SHP77 treated with DMSO at 0.1 percent for 48 hours (cell line): ENCODE results near the gene IZUMO2.
A peak's percentile ranks its signal among the peaks of the same experiment; 100 is the strongest.

ENCODE experiments used
- DNase-seq: peaks from one replicate; lab custom pipeline; 2025; lab: John Stamatoyannopoulos, UW

IZUMO2 gene

DNA sequence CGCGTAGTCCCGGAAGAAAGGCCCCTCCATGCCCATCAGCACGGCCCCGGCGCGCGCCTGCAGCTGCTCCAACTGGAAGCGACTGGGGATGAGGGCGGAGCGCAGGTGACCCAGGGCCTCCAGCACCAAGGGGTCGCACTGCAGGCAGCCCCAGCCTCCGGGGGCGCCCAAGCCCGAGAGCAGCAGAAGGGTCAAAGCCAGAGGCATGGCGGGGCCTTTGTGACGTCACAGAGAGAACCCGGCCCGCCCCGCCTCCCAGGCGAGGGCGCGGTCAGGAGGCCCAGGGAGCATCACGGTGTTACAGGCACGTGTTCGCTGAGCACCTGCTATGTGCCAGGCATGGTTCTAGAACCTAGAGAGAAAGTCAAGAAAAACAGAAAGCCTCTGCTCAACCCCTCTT lies at the start of gene IZUMO2:
Gene IZUMO2 (minus strand): TSS at position 294 of the 400 bp plus-strand sequence. CDS start 87 bp downstream, at position 207.
- no peak for DNase-seq

- DNase-seq: no peak
Observed at GRCh38 chr19:50210425-50210824, 47.3 kb upstream of the IZUMO2 start.

DNA sequence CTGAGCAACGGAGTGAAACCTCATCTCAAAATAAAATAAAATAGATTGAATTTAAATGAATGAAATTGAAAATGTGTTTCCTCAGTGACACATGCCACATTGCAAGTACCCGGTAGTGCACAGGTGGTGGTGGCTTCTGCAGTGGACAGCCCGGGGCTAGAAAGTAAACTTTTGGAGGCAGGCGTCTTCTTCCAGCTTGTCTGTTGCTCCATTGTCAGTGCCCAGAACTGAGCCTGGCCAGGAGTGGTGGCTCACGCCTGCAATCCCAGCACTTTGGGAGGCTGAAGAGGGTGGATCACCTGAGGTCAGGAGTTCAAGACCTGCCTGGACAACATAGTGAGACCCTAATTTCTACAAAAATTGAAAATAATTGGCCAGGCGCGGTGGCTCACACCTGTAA lies 46.0 kb upstream of the IZUMO2 start:
- no peak for DNase-seq

DNA sequence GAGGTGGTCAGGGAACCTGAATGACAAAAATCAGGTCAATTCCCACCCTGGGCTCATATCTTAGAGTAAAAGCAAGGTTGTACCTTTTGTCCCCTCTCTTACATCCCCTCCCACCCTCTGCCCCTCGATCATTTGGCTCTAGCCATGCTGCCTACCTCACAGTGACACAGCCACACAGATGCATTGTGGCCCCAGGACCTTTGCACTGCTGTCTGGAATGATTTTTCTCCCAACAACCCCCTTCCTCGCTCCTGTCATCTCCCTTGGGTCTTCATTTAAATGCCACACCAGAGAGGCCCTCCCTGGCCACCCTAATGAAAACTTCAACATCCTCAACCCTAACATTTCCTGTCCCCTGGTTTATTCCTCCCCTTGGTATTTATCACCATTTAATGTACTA lies 44.6 kb upstream of the IZUMO2 start:
- no peak for DNase-seq

DNA sequence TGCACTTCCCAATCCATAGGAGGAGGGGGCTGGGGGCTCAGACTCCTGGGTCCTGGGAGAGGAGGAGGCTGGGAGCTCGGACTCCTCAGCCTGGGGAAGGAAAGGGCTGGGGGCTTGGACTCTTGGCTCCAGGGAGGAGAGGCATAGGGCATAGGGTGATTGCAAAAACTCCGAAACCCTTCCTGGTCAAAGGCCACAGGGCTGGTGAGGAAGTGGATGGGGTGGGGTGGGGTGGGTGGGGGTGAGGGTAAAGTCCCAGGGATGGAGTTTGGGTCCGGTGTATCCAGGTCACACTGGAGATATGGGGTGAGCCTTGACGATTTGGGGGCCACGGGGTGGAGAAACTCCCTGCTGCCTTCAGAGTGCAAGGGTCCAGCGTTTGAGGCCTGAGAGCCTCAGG lies 43.1 kb upstream of the IZUMO2 start:
- no peak for DNase-seq

DNA sequence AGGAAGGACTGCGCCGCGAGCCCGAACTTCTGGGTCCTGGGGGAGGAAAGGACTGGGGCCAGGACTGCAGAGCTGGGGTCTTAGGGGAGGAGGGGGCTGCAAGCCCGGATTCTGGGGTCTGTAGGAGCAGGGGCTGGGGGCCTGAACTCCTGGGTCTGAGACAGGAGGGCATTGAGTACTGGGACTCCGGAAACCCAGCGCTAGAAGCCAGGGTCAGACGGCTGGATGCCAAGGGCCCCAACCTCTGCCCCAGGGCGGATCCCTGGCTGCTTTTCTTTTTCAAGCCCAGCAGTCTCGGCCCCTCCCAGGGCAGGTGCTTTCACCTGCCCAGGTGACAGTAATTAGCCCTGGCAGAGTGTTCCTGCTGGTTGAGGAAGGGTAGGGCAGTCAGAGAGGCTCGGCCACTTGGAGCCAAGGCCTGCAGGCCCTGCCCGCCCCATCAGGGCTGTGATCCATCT lies 42.6 kb upstream of the IZUMO2 start:
- DNase-seq: no peak

- peak; percentile 47 for DNase-seq
Observed at GRCh38 chr19:50204811-50205675, 42.0 kb upstream of the IZUMO2 start.

DNA sequence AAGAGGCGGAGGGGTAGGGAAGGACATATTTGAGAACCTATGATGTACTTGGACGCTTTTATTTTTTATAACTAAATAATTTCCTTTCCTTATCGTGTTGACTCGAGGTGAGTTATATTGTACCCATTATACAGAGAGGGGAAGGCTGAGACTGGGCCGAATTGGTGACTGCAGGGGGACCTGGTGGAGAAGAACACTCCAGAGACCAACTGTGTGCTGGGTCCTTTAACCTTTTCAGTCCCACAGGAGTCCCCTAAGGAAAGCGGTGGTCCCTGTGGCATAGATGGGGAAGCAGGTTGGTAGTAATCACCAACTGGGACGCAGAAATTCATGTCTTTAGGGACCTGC lies 41.0 kb upstream of the IZUMO2 start:
- DNase-seq: no peak

- peak; percentile 90 for DNase-seq
Observed at GRCh38 chr19:50203281-50204080, 40.4 kb upstream of the IZUMO2 start, which contains the start of gene MYH14. Gene MYH14 (plus strand): TSS chr19:50203622. CDS start chr19:50210366, 6,744 bp downstream.

- no peak for DNase-seq
Observed at GRCh38 chr19:50202962-50203280, 39.8 kb upstream of the IZUMO2 start.

DNA sequence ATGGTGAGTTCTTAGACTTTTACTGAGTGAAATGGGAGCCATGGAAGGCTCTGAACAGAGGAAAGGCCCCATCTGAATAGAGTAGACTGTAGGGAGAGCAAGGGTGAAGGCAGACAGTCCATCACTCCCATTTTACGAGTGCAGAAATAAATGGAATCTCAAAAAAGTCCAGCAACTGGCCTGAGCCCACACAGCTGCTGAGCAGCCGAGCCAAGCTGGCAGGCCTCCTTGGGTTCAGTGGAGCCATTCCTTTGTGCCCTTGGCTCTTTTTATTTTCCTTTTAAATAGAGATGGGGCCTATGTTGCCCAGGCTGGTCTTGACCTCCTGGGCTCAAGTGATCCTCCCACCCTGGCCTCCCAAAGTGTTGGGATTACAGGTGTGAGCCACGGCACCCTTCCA lies 39.3 kb upstream of the IZUMO2 start:
- DNase-seq: no peak

GRCh38 chr19:50199259-50199555 lies 36.1 kb upstream of the IZUMO2 start:
- no peak for DNase-seq

- no peak for DNase-seq
Observed at GRCh38 chr19:50198431-50199258, 35.6 kb upstream of the IZUMO2 start.

DNA sequence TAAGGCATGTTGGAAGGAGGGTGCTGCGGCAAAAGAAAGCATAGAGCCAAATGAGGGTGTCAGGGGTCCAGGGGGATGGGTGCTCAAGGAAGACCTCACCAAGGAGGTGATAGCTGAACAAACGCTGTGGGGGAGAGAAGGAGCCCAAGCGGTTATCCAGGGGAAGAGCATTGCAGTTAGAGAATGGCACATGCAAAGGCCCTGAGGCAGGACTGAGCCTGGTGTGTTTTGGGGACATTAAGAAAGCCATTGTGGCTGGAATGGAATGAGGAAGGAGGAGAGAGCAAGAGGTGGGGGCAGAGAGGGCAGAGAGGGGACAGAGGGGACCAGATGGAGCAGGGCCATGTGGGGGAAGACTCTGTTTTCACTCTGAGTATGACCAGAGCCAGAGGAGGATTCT lies 34.3 kb upstream of the IZUMO2 start:
- DNase-seq: no peak

- no peak for DNase-seq
Observed at GRCh38 chr19:50196322-50196932, 33.3 kb upstream of the IZUMO2 start.

DNA sequence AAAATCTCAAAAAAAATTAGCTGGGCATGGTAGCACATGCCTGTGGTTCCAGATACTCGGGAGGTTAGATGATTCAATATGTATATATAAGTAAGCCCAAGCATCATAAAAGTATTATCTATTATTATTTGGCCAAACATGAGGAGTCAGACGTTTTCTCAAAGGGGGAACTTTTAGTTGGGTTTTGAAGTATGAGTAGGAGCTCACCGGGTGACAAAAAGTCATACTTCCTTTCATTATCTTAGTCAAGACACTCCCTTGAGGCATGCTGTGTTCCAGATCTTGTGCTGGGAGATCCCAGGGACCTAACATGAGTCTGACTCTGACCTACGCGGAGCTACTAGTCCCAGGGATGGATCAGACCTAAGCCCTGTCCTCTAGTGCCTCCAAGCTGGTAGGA lies 32.1 kb upstream of the IZUMO2 start:
- DNase-seq: no peak

DNA sequence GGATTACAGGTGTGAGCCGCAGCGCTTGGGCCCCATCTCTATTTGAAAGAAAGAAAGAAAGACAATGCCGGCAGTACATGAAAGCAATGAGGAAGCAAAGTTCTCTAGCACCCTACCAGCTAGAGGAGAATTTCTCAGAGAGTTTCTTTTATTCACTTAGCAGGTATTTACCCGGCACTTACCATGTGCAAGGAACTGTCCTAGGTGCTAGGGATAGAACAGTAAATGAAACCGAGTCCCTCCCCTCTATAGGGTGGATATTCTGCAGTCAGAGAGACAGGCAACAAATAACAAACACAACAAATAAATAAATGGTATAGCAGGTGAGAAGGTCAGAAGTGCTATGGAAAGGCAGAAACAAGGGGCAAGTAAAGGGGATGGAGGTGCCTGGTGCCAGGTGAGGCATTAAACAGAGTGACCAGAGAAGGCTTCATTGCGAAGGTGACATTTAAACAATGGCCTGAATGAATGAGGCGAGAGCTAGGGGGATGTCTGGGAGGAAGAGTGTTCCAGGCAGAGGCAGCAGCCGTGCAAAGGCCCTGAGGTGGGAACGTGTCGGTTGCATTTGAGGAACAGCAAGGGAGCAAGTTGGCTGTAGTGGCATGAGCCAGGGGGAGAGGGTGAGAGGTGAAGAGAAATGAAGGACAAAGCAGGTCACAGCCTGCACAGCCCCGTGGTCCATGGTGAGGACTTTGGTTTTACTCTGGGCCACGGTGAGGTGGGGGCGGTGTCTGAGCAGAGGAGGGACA lies 29.6 kb upstream of the IZUMO2 start:
- DNase-seq: no peak

- no peak for DNase-seq
Observed at GRCh38 chr19:50191216-50191615, 28.1 kb upstream of the IZUMO2 start.

DNA sequence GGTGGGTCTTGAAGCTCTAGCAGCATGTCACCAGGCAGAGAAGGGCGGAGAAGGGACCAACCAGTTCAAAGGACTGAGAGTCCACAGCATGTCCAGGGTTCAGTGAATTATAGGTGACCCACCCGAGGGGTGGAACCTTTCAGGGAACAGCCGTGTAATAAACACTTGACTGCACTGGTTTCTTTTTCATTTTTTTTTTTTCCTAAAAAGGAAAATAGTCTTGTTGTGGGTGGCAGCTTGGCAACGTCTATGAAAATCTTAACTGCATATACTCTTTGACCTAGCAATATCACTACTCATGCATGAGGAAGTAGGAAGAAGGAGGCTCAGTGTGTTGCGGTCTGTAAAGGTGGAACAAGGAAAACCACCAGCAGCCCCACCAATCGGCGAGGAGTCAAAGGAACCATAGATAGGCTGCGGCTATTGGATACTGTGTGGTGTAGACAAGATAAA lies 27.4 kb upstream of the IZUMO2 start:
- DNase-seq: no peak

DNA sequence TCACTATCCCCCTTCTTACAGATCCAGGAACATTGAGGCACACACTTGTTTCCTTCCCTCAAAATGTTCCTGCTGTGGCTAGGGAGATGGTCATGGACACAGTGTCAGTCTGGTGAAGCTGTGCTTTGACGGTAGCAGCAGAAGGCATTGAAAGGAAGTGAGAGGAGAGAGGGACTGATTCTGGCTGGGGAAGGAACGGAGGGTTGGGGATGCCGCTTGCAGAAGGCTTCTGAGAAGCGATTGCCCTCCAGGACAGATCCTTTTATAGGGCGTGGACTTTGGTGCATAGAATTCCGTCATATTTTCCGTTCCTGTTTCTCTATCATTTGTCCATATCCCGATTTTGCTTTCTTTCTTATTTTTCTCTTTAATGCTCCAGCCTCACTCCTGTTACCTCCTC lies 26.2 kb upstream of the IZUMO2 start:
- DNase-seq: no peak

DNA sequence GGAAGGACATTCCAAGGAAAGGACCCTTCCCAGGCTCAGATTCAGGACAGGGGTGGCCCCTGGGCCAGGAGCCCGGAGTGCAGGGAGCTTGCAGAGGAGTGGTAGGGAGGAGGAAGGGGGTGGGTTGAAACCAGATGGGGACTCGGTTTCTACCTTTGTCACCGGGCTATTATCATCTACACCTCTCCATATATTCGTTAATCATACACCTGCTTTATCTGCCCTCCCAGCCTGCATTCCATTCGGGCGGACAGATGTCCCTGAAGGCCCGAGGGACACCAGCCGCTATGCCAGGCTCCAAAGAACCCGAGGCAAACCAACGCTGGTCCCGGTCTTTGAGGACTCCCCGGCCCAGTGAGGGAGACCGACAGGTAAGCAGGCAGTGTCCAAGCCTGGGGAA lies 24.9 kb upstream of the IZUMO2 start:
- no peak for DNase-seq
